ENCODE results near the gene RPL36. TPM values are rescaled to one million over a fixed set of nuclear protein-coding genes. Genes with fewer than 3 reads are reported as not detected.

The RPL36 gene
- total RNA-seq, 1 donor from 2014 or later: 943 TPM

GRCh38 chr19:5691822-5692722 is 2.0 kb downstream of the RPL36 start:
- Mint-ChIP-seq H3K36me3 (ENCODE audit: low read depth, unreplicated experiment) (peaks cover 13% of the 10 kb centered on the region), H3K9me3 (ENCODE audit: unreplicated experiment) (peaks cover 3% of the 10 kb centered on the region), H3K27me3 (ENCODE audit: low read depth, unreplicated experiment) (no peaks in the 10 kb centered on the region), H3K4me3 (ENCODE audit: unreplicated experiment) (peak overlapping the region; percentile 99), H3K4me1 (ENCODE audit: low read depth, unreplicated experiment) (peaks cover 8% of the 10 kb centered on the region), H3K27ac (ENCODE audit: unreplicated experiment) (peak overlapping the region; percentile 69)
- DNase-seq (ENCODE audit: low read depth) (no peak), FAIRE-seq (no peak)
- Histone ChIP-seq H4K20me1 (ENCODE audit: insufficient read depth, low read length) (peaks cover 69% of the 10 kb centered on the region), H3K36me3 (ENCODE audit: insufficient read depth, low read length) (peaks cover 11% of the 10 kb centered on the region), H3K27me3 (ENCODE audit: insufficient read depth, low read length) (no peaks in the 10 kb centered on the region), H3K27ac (ENCODE audit: low read depth, low read length) (no peak overlapping the region), H3K79me2 (ENCODE audit: insufficient read depth, low read length) (peaks cover 70% of the 10 kb centered on the region), H3K4me1 (ENCODE audit: insufficient read depth, low read length) (peaks cover 8% of the 10 kb centered on the region), H3K9ac (ENCODE audit: low read length) (peak overlapping the region; percentile 98), H2AFZ (ENCODE audit: low read depth, low read length) (no peak overlapping the region), H3K4me3 (ENCODE audit: insufficient read depth, low read depth, low read length) (peak overlapping the region; percentile 98), H3K9me3 (ENCODE audit: insufficient read depth, low read depth, low read length) (no peaks in the 10 kb centered on the region), H3K4me2 (ENCODE audit: low read length) (peak overlapping the region; percentile 86)
- no peak for TF ChIP-seq EZH2 (IDR thresholded peaks at IDR 0.05; ENCODE audit: insufficient read depth, low read length)
- no peak for TF ChIP-seq CTCF (IDR thresholded peaks at IDR 0.05; ENCODE audit: insufficient read depth, low read depth, low read length)

GRCh38 chr19:5692723-5693194 is 2.7 kb downstream of the RPL36 start:
- H3K9me3 Mint-ChIP-seq (ENCODE audit: unreplicated experiment): peaks cover 3% of the 10 kb centered on the region
- H3K4me3 Mint-ChIP-seq (ENCODE audit: unreplicated experiment): peak overlapping the region; percentile 99
- Histone ChIP-seq H3K4me3 (ENCODE audit: insufficient read depth, low read depth, low read length) (no peak overlapping the region), H3K4me2 (ENCODE audit: low read length) (peak overlapping the region; percentile 86), H3K27ac (ENCODE audit: low read depth, low read length) (no peak overlapping the region), H3K79me2 (ENCODE audit: insufficient read depth, low read length) (peaks cover 71% of the 10 kb centered on the region), H3K27me3 (ENCODE audit: insufficient read depth, low read length) (no peaks in the 10 kb centered on the region), H3K36me3 (ENCODE audit: insufficient read depth, low read length) (peaks cover 11% of the 10 kb centered on the region), H4K20me1 (ENCODE audit: insufficient read depth, low read length) (peaks cover 74% of the 10 kb centered on the region), H3K9me3 (ENCODE audit: insufficient read depth, low read depth, low read length) (no peaks in the 10 kb centered on the region), H3K4me1 (ENCODE audit: insufficient read depth, low read length) (peaks cover 8% of the 10 kb centered on the region), H3K9ac (ENCODE audit: low read length) (no peak overlapping the region), H2AFZ (ENCODE audit: low read depth, low read length) (no peak overlapping the region)
- TF ChIP-seq EZH2 (IDR thresholded peaks at IDR 0.05; ENCODE audit: insufficient read depth, low read length): no peak
- TF ChIP-seq CTCF (IDR thresholded peaks at IDR 0.05; ENCODE audit: insufficient read depth, low read depth, low read length): no peak
- H3K36me3 Mint-ChIP-seq (ENCODE audit: low read depth, unreplicated experiment): peaks cover 13% of the 10 kb centered on the region
- H3K27ac Mint-ChIP-seq (ENCODE audit: unreplicated experiment): peak overlapping the region; percentile 58
- DNase-seq (ENCODE audit: low read depth) (no peak), FAIRE-seq (no peak)
- H3K27me3 Mint-ChIP-seq (ENCODE audit: low read depth, unreplicated experiment): no peaks in the 10 kb centered on the region
- H3K4me1 Mint-ChIP-seq (ENCODE audit: low read depth, unreplicated experiment): peaks cover 10% of the 10 kb centered on the region
